ENCODE results near the gene DHRS7B. TPM values are rescaled to one million over a fixed set of nuclear protein-coding genes. Genes with fewer than 3 reads are reported as not detected.

The DHRS7B gene
- total and polyA plus RNA-seq, 4 donors, result 14.3 to 21.9 (median 18.7) TPM

DNA sequence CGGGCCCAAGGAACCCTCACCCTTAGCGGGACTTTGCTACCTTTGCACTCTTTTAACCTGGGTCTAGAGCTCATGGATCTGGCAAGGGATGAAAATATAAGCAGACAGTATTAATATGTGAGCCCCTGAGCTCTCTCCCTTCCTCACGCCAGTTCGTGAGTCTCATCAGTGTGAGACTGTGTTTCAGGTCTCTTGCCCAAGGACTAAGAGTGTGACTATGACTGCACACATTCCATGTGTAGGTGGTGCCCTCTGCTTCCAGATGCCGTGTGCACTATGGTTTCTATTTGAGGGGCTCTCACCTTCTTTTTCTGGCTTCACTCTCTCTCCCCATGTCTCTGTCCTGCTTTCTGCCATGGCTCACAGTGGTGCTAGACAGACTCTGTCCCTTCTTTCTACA, 40.5 kb downstream of the DHRS7B start:
- Histone ChIP-seq H3K36me3 (ENCODE audit: control insufficient read depth in 4 of 4, insufficient read depth in 3 of 4, low read depth in 1 of 4, low read length in 3 of 4) (no peaks in the 10 kb centered on the region), H3K4me1 (ENCODE audit: control insufficient read depth in 4 of 4, insufficient read depth in 4 of 4, low read length in 3 of 4) (peaks cover 3 to 14% (median 7%) of the 10 kb centered on the region in 4 donors)
- no peak for TF ChIP-seq SP1 (IDR thresholded peaks at IDR 0.05)
- no peak for TF ChIP-seq EGR1 (IDR thresholded peaks at IDR 0.05; ENCODE audit: low read depth in 2 of 2)
- TF ChIP-seq, protein P1, sequence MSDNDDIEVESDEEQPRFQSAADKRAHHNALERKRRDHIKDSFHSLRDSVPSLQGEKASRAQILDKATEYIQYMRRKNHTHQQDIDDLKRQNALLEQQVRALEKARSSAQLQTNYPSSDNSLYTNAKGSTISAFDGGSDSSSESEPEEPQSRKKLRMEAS (IDR thresholded peaks at IDR 0.05), result no peak
- TF ChIP-seq GABPA (IDR thresholded peaks at IDR 0.05 in 1 of 2, conservative IDR thresholded peaks at IDR 0.05 in 1 of 2), result no peak
- TF ChIP-seq ATF3 (IDR thresholded peaks at IDR 0.05), result no peak
- TF ChIP-seq YY1 (IDR thresholded peaks at IDR 0.05), result no peak
- no peak for TF ChIP-seq RAD21 (IDR thresholded peaks at IDR 0.05)
- TF ChIP-seq, protein P2, sequence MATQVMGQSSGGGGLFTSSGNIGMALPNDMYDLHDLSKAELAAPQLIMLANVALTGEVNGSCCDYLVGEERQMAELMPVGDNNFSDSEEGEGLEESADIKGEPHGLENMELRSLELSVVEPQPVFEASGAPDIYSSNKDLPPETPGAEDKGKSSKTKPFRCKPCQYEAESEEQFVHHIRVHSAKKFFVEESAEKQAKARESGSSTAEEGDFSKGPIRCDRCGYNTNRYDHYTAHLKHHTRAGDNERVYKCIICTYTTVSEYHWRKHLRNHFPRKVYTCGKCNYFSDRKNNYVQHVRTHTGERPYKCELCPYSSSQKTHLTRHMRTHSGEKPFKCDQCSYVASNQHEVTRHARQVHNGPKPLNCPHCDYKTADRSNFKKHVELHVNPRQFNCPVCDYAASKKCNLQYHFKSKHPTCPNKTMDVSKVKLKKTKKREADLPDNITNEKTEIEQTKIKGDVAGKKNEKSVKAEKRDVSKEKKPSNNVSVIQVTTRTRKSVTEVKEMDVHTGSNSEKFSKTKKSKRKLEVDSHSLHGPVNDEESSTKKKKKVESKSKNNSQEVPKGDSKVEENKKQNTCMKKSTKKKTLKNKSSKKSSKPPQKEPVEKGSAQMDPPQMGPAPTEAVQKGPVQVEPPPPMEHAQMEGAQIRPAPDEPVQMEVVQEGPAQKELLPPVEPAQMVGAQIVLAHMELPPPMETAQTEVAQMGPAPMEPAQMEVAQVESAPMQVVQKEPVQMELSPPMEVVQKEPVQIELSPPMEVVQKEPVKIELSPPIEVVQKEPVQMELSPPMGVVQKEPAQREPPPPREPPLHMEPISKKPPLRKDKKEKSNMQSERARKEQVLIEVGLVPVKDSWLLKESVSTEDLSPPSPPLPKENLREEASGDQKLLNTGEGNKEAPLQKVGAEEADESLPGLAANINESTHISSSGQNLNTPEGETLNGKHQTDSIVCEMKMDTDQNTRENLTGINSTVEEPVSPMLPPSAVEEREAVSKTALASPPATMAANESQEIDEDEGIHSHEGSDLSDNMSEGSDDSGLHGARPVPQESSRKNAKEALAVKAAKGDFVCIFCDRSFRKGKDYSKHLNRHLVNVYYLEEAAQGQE (IDR thresholded peaks at IDR 0.05), result no peak
- TF ChIP-seq HNF4G (IDR thresholded peaks at IDR 0.05), result no peak
- no peak for TF ChIP-seq HNF4A (conservative IDR thresholded peaks at IDR 0.05)
- TF ChIP-seq FOXA1 (IDR thresholded peaks at IDR 0.05), result no peak

GRCh38 chr17:21168555-21168865, 41.7 kb downstream of the DHRS7B start:
- Histone ChIP-seq H3K4me1 (ENCODE audit: control insufficient read depth in 4 of 4, insufficient read depth in 4 of 4, low read length in 3 of 4) (peaks cover 0 to 9% (median 4%) of the 10 kb centered on the region in 4 donors), H3K9ac (ENCODE audit: low read depth in 1 of 2, low read length in 2 of 2) (no peak overlapping the region), H3K9me3 (ENCODE audit: control insufficient read depth in 4 of 4, low read length in 3 of 4) (no peaks in the 10 kb centered on the region), H3K27me3 (ENCODE audit: control insufficient read depth in 4 of 4, insufficient read depth in 4 of 4, low read length in 3 of 4) (no peaks in the 10 kb centered on the region), H3K36me3 (ENCODE audit: control insufficient read depth in 4 of 4, insufficient read depth in 3 of 4, low read depth in 1 of 4, low read length in 3 of 4) (peaks cover 0 to 8% (median 2%) of the 10 kb centered on the region in 4 donors), H3K27ac (ENCODE audit: low read depth in 1 of 2, low read length in 2 of 2) (no peak overlapping the region), H3K4me3 (ENCODE audit: low read depth in 1 of 3, low read length in 3 of 3) (no peak overlapping the region)
- no peak for TF ChIP-seq JUND (IDR thresholded peaks at IDR 0.05)
- no peak for TF ChIP-seq RXRA (IDR thresholded peaks at IDR 0.05)
- no peak for TF ChIP-seq CTCF (IDR thresholded peaks at IDR 0.05; ENCODE audit: low read depth, low read length, missing input control)
- TF ChIP-seq TAF1 (conservative IDR thresholded peaks at IDR 0.05), result no peak
- TF ChIP-seq, protein P1 (IDR thresholded peaks at IDR 0.05), result no peak
- TF ChIP-seq GABPA (IDR thresholded peaks at IDR 0.05 in 1 of 2, conservative IDR thresholded peaks at IDR 0.05 in 1 of 2), result no peak
- TF ChIP-seq NR2F2 (IDR thresholded peaks at IDR 0.05), result no peak
- no peak for TF ChIP-seq ZBTB33 (IDR thresholded peaks at IDR 0.05)
- TF ChIP-seq EGR1 (IDR thresholded peaks at IDR 0.05; ENCODE audit: low read depth in 2 of 2), result no peak
- TF ChIP-seq RAD21 (IDR thresholded peaks at IDR 0.05), result no peak
- TF ChIP-seq FOXA2 (IDR thresholded peaks at IDR 0.05), result no peak
- TF ChIP-seq ATF3 (IDR thresholded peaks at IDR 0.05), result no peak
- no peak for TF ChIP-seq HNF4A (conservative IDR thresholded peaks at IDR 0.05)
- DNase-seq (ENCODE audit: low spot score), result no peak
- whole genome bisulfite sequencing, result 98% methylated on average over 12 of the region's 12 CpGs

More for the DNA sequence above, 40.5 kb downstream of the DHRS7B start:
- Histone ChIP-seq H3K9me3 (ENCODE audit: control insufficient read depth in 4 of 4, low read length in 3 of 4) (no peaks in the 10 kb centered on the region), H3K9ac (ENCODE audit: low read depth in 1 of 2, low read length in 2 of 2) (no peak overlapping the region), H3K27ac (ENCODE audit: low read depth in 1 of 2, low read length in 2 of 2) (no peak overlapping the region), H3K4me3 (ENCODE audit: low read depth in 1 of 3, low read length in 3 of 3) (no peak overlapping the region), H3K27me3 (ENCODE audit: control insufficient read depth in 4 of 4, insufficient read depth in 4 of 4, low read length in 3 of 4) (no peaks in the 10 kb centered on the region)
- WGBS, result 92% methylated on average over 5 of the region's 5 CpGs
- no peak for DNase-seq (ENCODE audit: low spot score)

Measured in liver (tissue), 9 donors.